Measurements from ENCODE around the gene FAM171A1.

FAM171A1 gene

DNA sequence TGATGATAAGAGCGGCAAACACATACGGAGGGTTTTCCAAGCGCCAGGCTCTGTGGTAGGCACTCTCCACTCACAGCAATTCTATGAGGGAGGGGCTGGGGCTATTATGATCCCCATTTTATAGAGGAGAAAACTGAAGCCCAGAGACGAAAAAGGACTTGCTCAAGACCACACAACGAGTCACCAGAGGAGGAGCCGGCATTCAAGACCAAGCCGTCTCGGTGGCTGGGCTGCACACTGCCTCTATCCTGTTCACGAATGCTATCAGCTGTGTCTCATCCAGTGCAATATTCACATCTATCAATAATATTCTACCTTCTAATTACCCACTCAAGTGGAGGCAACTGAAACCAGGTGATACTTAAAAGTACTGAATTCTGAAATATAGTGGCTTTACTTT lies 134.7 kb downstream of the FAM171A1 start:
- Histone ChIP-seq H3K36me3 (replicated peaks in 1 of 2; ENCODE audit: control insufficient read depth in 2 of 2, insufficient read depth in 2 of 2, low read length in 2 of 2) (no peaks in the 10 kb centered on the region), H4K8ac (ENCODE audit: low read depth, low read length) (no peak overlapping the region), H2BK5ac (ENCODE audit: low read length) (no peak overlapping the region), H2BK15ac (ENCODE audit: low read length) (no peak overlapping the region), H2BK120ac (ENCODE audit: low read depth, low read length) (no peak overlapping the region), H2AK5ac (ENCODE audit: low read depth, low read length) (no peak overlapping the region), H3K79me1 (ENCODE audit: low read depth, low read length) (no peaks in the 10 kb centered on the region), H3K9me3 (replicated peaks in 1 of 2; ENCODE audit: control insufficient read depth in 2 of 2, insufficient read depth in 1 of 2, low read depth in 1 of 2, low read length in 2 of 2) (no peaks in the 10 kb centered on the region), H3K18ac (ENCODE audit: low read length) (no peak overlapping the region), H2AFZ (ENCODE audit: low read length) (no peak overlapping the region), H3K27me3 (ENCODE audit: control insufficient read depth in 3 of 3, insufficient read depth in 3 of 3, low read depth in 1 of 3, low read length in 3 of 3) (no peaks in the 10 kb centered on the region), H3K14ac (ENCODE audit: low read length) (no peak overlapping the region), H4K91ac (ENCODE audit: low read depth, low read length, poor library complexity) (no peak overlapping the region), H3K4ac (ENCODE audit: low read length) (no peak overlapping the region), H3K4me2 (ENCODE audit: insufficient read depth, low read length, poor library complexity, severe bottlenecking) (no peak overlapping the region), H2BK12ac (ENCODE audit: low read length) (no peak overlapping the region), H3K27ac (replicated peaks; ENCODE audit: low read length) (no peak overlapping the region), H3K23ac (ENCODE audit: low read depth, low read length, poor library complexity) (no peak overlapping the region), H3K9ac (ENCODE audit: low read depth, low read length, poor library complexity) (no peak overlapping the region), H3K4me1 (ENCODE audit: control insufficient read depth in 2 of 2, insufficient read depth in 1 of 2, low read depth in 1 of 2, low read length in 2 of 2) (no peaks in the 10 kb centered on the region), H3K4me3 (ENCODE audit: low read length in 2 of 2) (no peak overlapping the region)
- DNase-seq (ENCODE audit: low spot score): no peak
- no CpG with 5 or more reads among the region's 9 CpGs for WGBS, 2 donors (ENCODE audit: extremely low coverage in 2 of 2, insufficient read length in 2 of 2, insufficient replicate concordance in 1 of 2)

DNA sequence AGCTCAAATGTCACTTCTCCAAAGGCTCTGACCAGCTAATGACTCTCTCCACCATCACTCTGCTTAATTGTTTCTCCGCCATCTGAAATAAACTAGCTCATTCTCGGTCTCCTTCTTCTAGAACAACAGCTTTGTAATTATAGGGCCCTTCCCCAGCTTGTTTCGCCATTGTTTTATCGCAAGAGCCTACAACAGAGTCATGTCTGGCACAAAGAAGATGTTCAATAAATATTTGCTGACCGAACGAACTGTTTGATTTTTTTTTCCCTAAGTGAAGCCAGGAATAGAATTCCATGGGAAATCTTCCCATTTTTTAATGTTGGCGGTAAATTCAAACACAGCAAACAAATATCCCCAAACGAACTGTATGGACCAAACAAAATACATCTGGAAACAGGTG lies 138.8 kb downstream of the FAM171A1 start:
- no peak overlapping the region for H2BK120ac ChIP-seq (ENCODE audit: low read depth, low read length)
- H3K27me3 ChIP-seq (ENCODE audit: control insufficient read depth in 3 of 3, insufficient read depth in 3 of 3, low read depth in 1 of 3, low read length in 3 of 3): no peaks in the 10 kb centered on the region
- H3K4ac ChIP-seq (ENCODE audit: low read length): no peak overlapping the region
- H4K91ac ChIP-seq (ENCODE audit: low read depth, low read length, poor library complexity): no peak overlapping the region
- H3K14ac ChIP-seq (ENCODE audit: low read length): no peak overlapping the region
- no peak overlapping the region for H3K23ac ChIP-seq (ENCODE audit: low read depth, low read length, poor library complexity)
- H3K18ac ChIP-seq (ENCODE audit: low read length): no peak overlapping the region
- no peak overlapping the region for H3K4me3 ChIP-seq (ENCODE audit: low read length in 2 of 2)
- no peak overlapping the region for H3K27ac ChIP-seq (replicated peaks; ENCODE audit: low read length)
- no peaks in the 10 kb centered on the region for H3K79me1 ChIP-seq (ENCODE audit: low read depth, low read length)
- WGBS, 2 donors (ENCODE audit: extremely low coverage in 2 of 2, insufficient read length in 2 of 2, insufficient replicate concordance in 1 of 2): no CpG with 5 or more reads among the region's 8 CpGs
- no peak overlapping the region for H2BK12ac ChIP-seq (ENCODE audit: low read length)
- no peak overlapping the region for H3K4me2 ChIP-seq (ENCODE audit: insufficient read depth, low read length, poor library complexity, severe bottlenecking)
- no peak overlapping the region for H2BK15ac ChIP-seq (ENCODE audit: low read length)
- no peak for DNase-seq (ENCODE audit: low spot score)
- peaks cover 0 to 2% of the 10 kb centered on the region in 2 donors for H3K9me3 ChIP-seq (replicated peaks in 1 of 2; ENCODE audit: control insufficient read depth in 2 of 2, insufficient read depth in 1 of 2, low read depth in 1 of 2, low read length in 2 of 2)
- no peaks in the 10 kb centered on the region for H3K4me1 ChIP-seq (ENCODE audit: control insufficient read depth in 2 of 2, insufficient read depth in 1 of 2, low read depth in 1 of 2, low read length in 2 of 2)
- no peak overlapping the region for H3K9ac ChIP-seq (ENCODE audit: low read depth, low read length, poor library complexity)
- no peak overlapping the region for H4K8ac ChIP-seq (ENCODE audit: low read depth, low read length)
- no peak overlapping the region for H2AK5ac ChIP-seq (ENCODE audit: low read depth, low read length)
- H2AFZ ChIP-seq (ENCODE audit: low read length): no peak overlapping the region
- H2BK5ac ChIP-seq (ENCODE audit: low read length): no peak overlapping the region
- H3K36me3 ChIP-seq (replicated peaks in 1 of 2; ENCODE audit: control insufficient read depth in 2 of 2, insufficient read depth in 2 of 2, low read length in 2 of 2): no peaks in the 10 kb centered on the region

DNA sequence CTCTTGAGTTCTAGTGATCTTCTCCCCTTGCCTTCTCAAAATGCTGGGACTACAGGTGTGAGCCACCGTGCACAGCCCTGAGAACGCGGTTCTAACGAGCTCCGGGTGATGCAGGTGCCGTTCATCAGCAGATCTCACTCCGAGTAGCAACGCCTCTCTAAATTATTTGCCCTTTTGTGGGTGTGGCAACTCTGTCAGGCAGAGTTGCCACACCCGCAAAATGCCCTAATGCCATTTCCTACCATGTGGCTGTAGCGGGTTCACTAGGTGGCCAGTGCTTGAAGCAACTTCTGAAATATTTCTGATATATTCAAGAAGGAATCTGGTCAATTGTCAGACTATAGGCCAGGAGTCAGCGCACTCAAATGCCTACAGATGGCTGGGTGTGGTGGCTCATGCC lies 139.7 kb downstream of the FAM171A1 start:
- H4K91ac ChIP-seq (ENCODE audit: low read depth, low read length, poor library complexity): no peak overlapping the region
- H3K4me3 ChIP-seq (ENCODE audit: low read length in 2 of 2): no peak overlapping the region
- H3K4me2 ChIP-seq (ENCODE audit: insufficient read depth, low read length, poor library complexity, severe bottlenecking): no peak overlapping the region
- H3K9ac ChIP-seq (ENCODE audit: low read depth, low read length, poor library complexity): no peak overlapping the region
- no peaks in the 10 kb centered on the region for H3K79me1 ChIP-seq (ENCODE audit: low read depth, low read length)
- H2BK5ac ChIP-seq (ENCODE audit: low read length): no peak overlapping the region
- WGBS, 2 donors (ENCODE audit: extremely low coverage in 2 of 2, insufficient read length in 2 of 2, insufficient replicate concordance in 1 of 2): no CpG with 5 or more reads among the region's 11 CpGs
- no peaks in the 10 kb centered on the region for H3K4me1 ChIP-seq (ENCODE audit: control insufficient read depth in 2 of 2, insufficient read depth in 1 of 2, low read depth in 1 of 2, low read length in 2 of 2)
- H2AK5ac ChIP-seq (ENCODE audit: low read depth, low read length): no peak overlapping the region
- DNase-seq (ENCODE audit: low spot score): no peak
- H3K9me3 ChIP-seq (replicated peaks in 1 of 2; ENCODE audit: control insufficient read depth in 2 of 2, insufficient read depth in 1 of 2, low read depth in 1 of 2, low read length in 2 of 2): peaks cover 0 to 2% of the 10 kb centered on the region in 2 donors
- H3K36me3 ChIP-seq (replicated peaks in 1 of 2; ENCODE audit: control insufficient read depth in 2 of 2, insufficient read depth in 2 of 2, low read length in 2 of 2): no peaks in the 10 kb centered on the region
- H3K23ac ChIP-seq (ENCODE audit: low read depth, low read length, poor library complexity): no peak overlapping the region
- H3K27me3 ChIP-seq (ENCODE audit: control insufficient read depth in 3 of 3, insufficient read depth in 3 of 3, low read depth in 1 of 3, low read length in 3 of 3): no peaks in the 10 kb centered on the region
- no peak overlapping the region for H2BK120ac ChIP-seq (ENCODE audit: low read depth, low read length)
- no peak overlapping the region for H2BK15ac ChIP-seq (ENCODE audit: low read length)
- no peak overlapping the region for H4K8ac ChIP-seq (ENCODE audit: low read depth, low read length)
- H2AFZ ChIP-seq (ENCODE audit: low read length): no peak overlapping the region
- H3K4ac ChIP-seq (ENCODE audit: low read length): no peak overlapping the region
- no peak overlapping the region for H3K14ac ChIP-seq (ENCODE audit: low read length)
- no peak overlapping the region for H2BK12ac ChIP-seq (ENCODE audit: low read length)
- H3K18ac ChIP-seq (ENCODE audit: low read length): no peak overlapping the region
- H3K27ac ChIP-seq (replicated peaks; ENCODE audit: low read length): no peak overlapping the region

DNA sequence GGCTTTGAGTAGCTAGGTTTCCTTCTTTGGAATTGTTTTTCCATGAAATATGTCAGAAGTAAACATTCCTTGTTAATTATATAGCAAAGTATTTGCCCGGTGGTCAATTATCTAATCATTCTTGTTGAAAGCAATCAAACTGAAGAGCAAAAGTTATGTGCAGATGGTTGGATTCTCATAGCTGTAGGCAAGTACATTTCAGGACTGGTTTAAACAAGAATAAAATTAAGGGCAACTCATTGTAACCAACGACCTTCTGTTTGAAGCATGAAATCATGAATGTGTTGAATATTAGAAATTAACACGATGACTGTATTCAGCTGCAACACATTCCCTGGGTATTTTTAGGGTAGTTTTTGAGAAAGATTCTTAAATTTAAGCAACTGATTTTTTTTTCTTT lies 140.8 kb downstream of the FAM171A1 start:
- Histone ChIP-seq H3K4me1 (ENCODE audit: control insufficient read depth in 2 of 2, insufficient read depth in 1 of 2, low read depth in 1 of 2, low read length in 2 of 2) (no peaks in the 10 kb centered on the region), H3K4ac (ENCODE audit: low read length) (no peak overlapping the region), H2BK5ac (ENCODE audit: low read length) (no peak overlapping the region), H3K4me2 (ENCODE audit: insufficient read depth, low read length, poor library complexity, severe bottlenecking) (no peak overlapping the region), H3K18ac (ENCODE audit: low read length) (no peak overlapping the region), H3K4me3 (ENCODE audit: low read length in 2 of 2) (no peak overlapping the region), H3K9me3 (replicated peaks in 1 of 2; ENCODE audit: control insufficient read depth in 2 of 2, insufficient read depth in 1 of 2, low read depth in 1 of 2, low read length in 2 of 2) (peaks cover 2 to 9% of the 10 kb centered on the region in 2 donors), H4K91ac (ENCODE audit: low read depth, low read length, poor library complexity) (no peak overlapping the region), H2BK15ac (ENCODE audit: low read length) (no peak overlapping the region), H3K23ac (ENCODE audit: low read depth, low read length, poor library complexity) (no peak overlapping the region), H3K36me3 (replicated peaks in 1 of 2; ENCODE audit: control insufficient read depth in 2 of 2, insufficient read depth in 2 of 2, low read length in 2 of 2) (no peaks in the 10 kb centered on the region), H3K27ac (replicated peaks; ENCODE audit: low read length) (no peak overlapping the region), H4K8ac (ENCODE audit: low read depth, low read length) (no peak overlapping the region), H2AK5ac (ENCODE audit: low read depth, low read length) (no peak overlapping the region), H3K27me3 (ENCODE audit: control insufficient read depth in 3 of 3, insufficient read depth in 3 of 3, low read depth in 1 of 3, low read length in 3 of 3) (no peaks in the 10 kb centered on the region), H2BK12ac (ENCODE audit: low read length) (no peak overlapping the region), H2BK120ac (ENCODE audit: low read depth, low read length) (no peak overlapping the region), H2AFZ (ENCODE audit: low read length) (no peak overlapping the region), H3K9ac (ENCODE audit: low read depth, low read length, poor library complexity) (no peak overlapping the region), H3K79me1 (ENCODE audit: low read depth, low read length) (no peaks in the 10 kb centered on the region), H3K14ac (ENCODE audit: low read length) (no peak overlapping the region)
- no CpG with 5 or more reads among the region's 3 CpGs for WGBS, 2 donors (ENCODE audit: extremely low coverage in 2 of 2, insufficient read length in 2 of 2, insufficient replicate concordance in 1 of 2)
- no peak for DNase-seq (ENCODE audit: low spot score)

Measured in neuronal stem cell (in vitro differentiated cells).